Activated naive CD4-positive, alpha-beta T cell treated with anti-CD3 and anti-CD28 coated beads for 36 hours (primary cell): ENCODE data around the gene MOXD1. TPM values are rescaled to one million over a fixed set of nuclear protein-coding genes. Genes with fewer than 3 reads are reported as not detected.
"Not testable (repeated sequence)": the region's sequence is repeated elsewhere in the genome, so short reads cannot be mapped to it uniquely, and the experiment has no call there.

ENCODE experiments used
- CTCF ChIA-PET: fragments of 350-600 bp; sonication (Branson Sonifier 250); formaldehyde crosslinking; loops from one replicate; lab custom pipeline; 2021; ENCODE audit warnings: antibody characterized with exemption; lab: Charles Lee
- DNase-seq: peaks from one replicate; pipeline ENCODE4 v3.0.0-alpha.2; 2020
- H3K27ac Mint-ChIP-seq: one replicate; pipeline ENCODE4 v1.8.0; 2021; ENCODE audit warnings: mild to moderate bottlenecking, mixed read lengths
- H3K27me3 Mint-ChIP-seq: one replicate; pipeline ENCODE4 v1.8.0; 2021; ENCODE audit warnings: low read depth, mixed read lengths
- H3K36me3 Mint-ChIP-seq: one replicate; pipeline ENCODE4 v1.8.0; 2021; ENCODE audit warnings: low read depth, mixed read lengths
- H3K4me1 Mint-ChIP-seq: one replicate; pipeline ENCODE4 v1.8.0; 2021; ENCODE audit warnings: low read depth, mixed read lengths
- H3K4me3 Mint-ChIP-seq: one replicate; pipeline ENCODE4 v1.8.0; 2021; ENCODE audit warnings: mild to moderate bottlenecking, moderate library complexity, mixed read lengths
- H3K9me3 Mint-ChIP-seq: one replicate; pipeline ENCODE4 v1.8.0; 2021; ENCODE audit warnings: mixed read lengths
- intact Hi-C: fragments of 100-400 bp; cut with micrococcal nuclease; formaldehyde crosslinking; loops from one replicate; pipeline ENCODE4 v1.15.1; 2023
- total RNA-seq, 2 experiments: library from RNA; stranded (reverse); gene quantifications; one replicate each; pipeline ENCODE4 v1.2.3, GENCODE V29; 2021

MOXD1 gene
- total RNA-seq, 2 experiments from 2014 or later, result not detected

GRCh38 chr6:132364306-132365074 lies 36.8 kb downstream of the MOXD1 start:
- H3K4me3 Mint-ChIP-seq, result no peak overlapping the region
- DNase-seq, result no peak
- H3K4me1 Mint-ChIP-seq, result peaks cover 17% of the 10 kb centered on the region
- H3K9me3 Mint-ChIP-seq, result no peaks in the 10 kb centered on the region
- H3K27ac Mint-ChIP-seq, result no peak overlapping the region
- H3K36me3 Mint-ChIP-seq, result no peaks in the 10 kb centered on the region
- intact Hi-C loops, result loop anchor here (1.0 to 5.0 kb wide), 4 partner anchors 10 to 398 kb away; no protein-coding TSS in a partner anchor
- H3K27me3 Mint-ChIP-seq, result peaks cover 33% of the 10 kb centered on the region
- CTCF ChIA-PET, result interaction anchor here (0.6 kb wide), 1 partner anchor 120 kb away, joined by 3 read pairs; no protein-coding TSS in a partner anchor

- CTCF ChIA-PET, result interaction anchor here (0.7 to 0.9 kb wide), 2 partner anchors 119 to 1636 kb away, joined by 3 read pairs; no protein-coding TSS in a partner anchor
- no peak overlapping the region for H3K4me3 Mint-ChIP-seq
- no peaks in the 10 kb centered on the region for H3K9me3 Mint-ChIP-seq
- H3K27ac Mint-ChIP-seq, result no peak overlapping the region
- intact Hi-C loops, result no loop called here
- H3K4me1 Mint-ChIP-seq, result peaks cover 17% of the 10 kb centered on the region
- no peaks in the 10 kb centered on the region for H3K36me3 Mint-ChIP-seq
- DNase-seq, result no peak
- peaks cover 24% of the 10 kb centered on the region for H3K27me3 Mint-ChIP-seq
Measured at GRCh38 chr6:132362442-132363185, 38.7 kb downstream of the MOXD1 start.

GRCh38 chr6:132361101-132361500 lies 40.2 kb downstream of the MOXD1 start:
- H3K4me1 Mint-ChIP-seq, result peaks cover 14% of the 10 kb centered on the region
- DNase-seq, result no peak
- no peaks in the 10 kb centered on the region for H3K36me3 Mint-ChIP-seq
- no peak overlapping the region for H3K4me3 Mint-ChIP-seq
- no peak overlapping the region for H3K27ac Mint-ChIP-seq
- H3K27me3 Mint-ChIP-seq, result peaks cover 22% of the 10 kb centered on the region
- intact Hi-C loops, result no loop called here
- CTCF ChIA-PET, result no interaction called here
- no peaks in the 10 kb centered on the region for H3K9me3 Mint-ChIP-seq

- DNase-seq, result no peak
- Mint-ChIP-seq H3K4me1 (peaks cover 12% of the 10 kb centered on the region), H3K4me3 (no peak overlapping the region), H3K36me3 (peaks cover 3% of the 10 kb centered on the region), H3K27ac (no peak overlapping the region), H3K27me3 (peaks cover 21% of the 10 kb centered on the region), H3K9me3 (no peaks in the 10 kb centered on the region)
- intact Hi-C loops, result no loop called here
- CTCF ChIA-PET, result no interaction called here
Measured at GRCh38 chr6:132359886-132360285, 41.4 kb downstream of the MOXD1 start.

- Mint-ChIP-seq H3K27ac (no peak overlapping the region), H3K4me3 (no peak overlapping the region), H3K9me3 (no peaks in the 10 kb centered on the region), H3K4me1 (peaks cover 12% of the 10 kb centered on the region), H3K36me3 (peaks cover 3% of the 10 kb centered on the region), H3K27me3 (peaks cover 22% of the 10 kb centered on the region)
- intact Hi-C loops, result no loop called here
- CTCF ChIA-PET, result no interaction called here
- DNase-seq, result no peak
Measured at GRCh38 chr6:132357120-132357519, 44.2 kb downstream of the MOXD1 start.

GRCh38 chr6:132354517-132355167 lies 46.6 kb downstream of the MOXD1 start:
- intact Hi-C loops, result loop anchor here (1.0 kb wide), 1 partner anchor 11 kb away; no protein-coding TSS in a partner anchor
- no peaks in the 10 kb centered on the region for H3K9me3 Mint-ChIP-seq
- H3K4me3 Mint-ChIP-seq, result no peak overlapping the region

GRCh38 chr6:132351986-132352385 lies 49.3 kb downstream of the MOXD1 start:
- DNase-seq, H3K4me3 Mint-ChIP-seq, H3K9me3 Mint-ChIP-seq, H3K27ac Mint-ChIP-seq, CTCF ChIA-PET, intact Hi-C loops, H3K36me3 Mint-ChIP-seq: not testable (repeated sequence)
- Mint-ChIP-seq H3K27me3 (peaks cover 20% of the 10 kb centered on the region), H3K4me1 (peaks cover 12% of the 10 kb centered on the region)

More at GRCh38 chr6:132354517-132355167, 46.6 kb downstream of the MOXD1 start:
- peaks cover 3% of the 10 kb centered on the region for H3K36me3 Mint-ChIP-seq
- H3K4me1 Mint-ChIP-seq, result peaks cover 12% of the 10 kb centered on the region
- CTCF ChIA-PET, result interaction anchor here (1.5 to 2.1 kb wide), 2 partner anchors 54 to 130 kb away, joined by 4 to 5 read pairs; no protein-coding TSS in a partner anchor
- peaks cover 20% of the 10 kb centered on the region for H3K27me3 Mint-ChIP-seq
- H3K27ac Mint-ChIP-seq, result peak overlapping the region; percentile 19
- peak; percentile 58 for DNase-seq

GRCh38 chr6:132348231-132348630 lies 53.0 kb downstream of the MOXD1 start:
- Mint-ChIP-seq H3K4me3 (no peak overlapping the region), H3K36me3 (no peaks in the 10 kb centered on the region), H3K4me1 (no peaks in the 10 kb centered on the region), H3K27me3 (peaks cover 24% of the 10 kb centered on the region), H3K9me3 (no peaks in the 10 kb centered on the region), H3K27ac (no peak overlapping the region)
- no peak for DNase-seq
- CTCF ChIA-PET, result no interaction called here
- intact Hi-C loops, result no loop called here

GRCh38 chr6:132344811-132345210 lies 56.5 kb downstream of the MOXD1 start:
- intact Hi-C loops, result no loop called here
- H3K4me1 Mint-ChIP-seq, result no peaks in the 10 kb centered on the region
- CTCF ChIA-PET, result no interaction called here
- H3K9me3 Mint-ChIP-seq, result no peaks in the 10 kb centered on the region
- DNase-seq, result no peak
- H3K36me3 Mint-ChIP-seq, result no peaks in the 10 kb centered on the region
- H3K4me3 Mint-ChIP-seq, result no peak overlapping the region
- peaks cover 19% of the 10 kb centered on the region for H3K27me3 Mint-ChIP-seq
- H3K27ac Mint-ChIP-seq, result no peak overlapping the region

- DNase-seq, result no peak
- no peaks in the 10 kb centered on the region for H3K9me3 Mint-ChIP-seq
- CTCF ChIA-PET, result interaction anchor here (1.0 to 1.2 kb wide), 2 partner anchors 62 to 473 kb away, joined by 3 to 4 read pairs; no protein-coding TSS in a partner anchor
- no peaks in the 10 kb centered on the region for H3K36me3 Mint-ChIP-seq
- no peaks in the 10 kb centered on the region for H3K4me1 Mint-ChIP-seq
- intact Hi-C loops, result no loop called here
- no peak overlapping the region for H3K4me3 Mint-ChIP-seq
- no peak overlapping the region for H3K27ac Mint-ChIP-seq
- H3K27me3 Mint-ChIP-seq, result peaks cover 24% of the 10 kb centered on the region
Measured at GRCh38 chr6:132341646-132342045, 59.6 kb downstream of the MOXD1 start.

- Mint-ChIP-seq H3K27ac (no peak overlapping the region), H3K27me3 (peaks cover 24% of the 10 kb centered on the region), H3K36me3 (no peaks in the 10 kb centered on the region), H3K4me1 (no peaks in the 10 kb centered on the region), H3K4me3 (no peak overlapping the region), H3K9me3 (no peaks in the 10 kb centered on the region)
- intact Hi-C loops, result no loop called here
- no peak for DNase-seq
- CTCF ChIA-PET, result interaction anchor here (1.3 kb wide), 1 partner anchor 55 kb away, joined by 3 read pairs; no protein-coding TSS in a partner anchor
Measured at GRCh38 chr6:132334521-132334885, 66.8 kb downstream of the MOXD1 start.
